Muscle of arm (tissue), 12 donors: ENCODE results near the gene CFAP157. TPM values are rescaled to one million over a fixed set of nuclear protein-coding genes. Genes with fewer than 3 reads are reported as not detected.
"Not testable (repeated sequence)": the region's sequence is repeated elsewhere in the genome, so short reads cannot be mapped to it uniquely, and the experiment has no call there.

ENCODE experiments used
- DNase-seq: peaks from one replicate; pipeline ENCODE4 v3.0.0-alpha.2; 2013
- polyA plus RNA-seq, 12 donors: library from polyadenylated mRNA; unstranded; fragments of 120-200 nt; gene quantifications; one replicate each; pipeline ENCODE4 v1.2.1, GENCODE V29; 2013; ENCODE audit not compliant: insufficient read length in 12 of 12

Gene CFAP157
- polyA plus RNA-seq, 12 donors: 0.84 to 1.7 (median 1.0) TPM; not detected in 2

DNA sequence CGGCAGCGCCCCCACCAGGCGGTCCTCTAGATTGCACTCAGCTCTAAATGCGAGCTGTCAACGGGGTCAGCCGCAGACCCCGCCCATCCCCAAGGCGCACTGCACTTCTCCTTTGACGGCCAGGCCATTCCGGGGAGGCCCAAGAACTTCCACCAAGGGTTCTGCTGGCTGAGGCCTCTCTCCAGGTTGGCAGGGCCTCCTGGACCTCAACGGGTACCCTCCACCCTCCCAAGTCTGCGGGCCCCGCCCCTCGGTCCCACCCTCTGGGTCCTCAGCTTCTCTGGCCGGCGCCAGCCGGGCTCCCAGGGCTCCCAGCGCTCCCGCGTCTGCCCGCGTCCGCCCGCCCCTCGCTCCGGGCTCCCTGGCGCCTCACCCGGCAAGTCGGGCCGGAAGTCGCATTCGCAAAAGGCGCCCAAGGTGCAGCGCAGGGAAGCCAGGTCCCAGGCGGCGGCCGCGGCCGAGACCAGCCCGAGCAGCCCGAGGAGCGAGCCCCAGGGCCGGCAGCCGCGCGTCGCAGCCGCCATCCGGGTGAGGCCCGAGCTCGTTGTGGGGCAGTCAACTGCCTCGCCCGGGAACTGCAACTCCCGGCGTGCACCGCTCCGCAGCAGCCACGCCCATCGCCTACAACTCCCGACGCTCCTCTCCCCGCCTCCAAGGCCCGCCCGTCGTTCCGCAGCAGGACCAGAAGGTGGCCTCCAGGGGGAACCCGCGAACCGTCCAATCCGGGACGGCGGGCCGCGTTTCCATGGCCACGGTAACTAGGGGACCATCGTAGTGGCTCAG, 28.1 kb downstream of the CFAP157 start, which contains the start of gene TOR2A:
TOR2A (minus strand) TSS at position 548 of the 783 bp plus-strand sequence; CDS start at position 524, 24 bp downstream.
- DNase-seq: peak; percentile 98

DNA sequence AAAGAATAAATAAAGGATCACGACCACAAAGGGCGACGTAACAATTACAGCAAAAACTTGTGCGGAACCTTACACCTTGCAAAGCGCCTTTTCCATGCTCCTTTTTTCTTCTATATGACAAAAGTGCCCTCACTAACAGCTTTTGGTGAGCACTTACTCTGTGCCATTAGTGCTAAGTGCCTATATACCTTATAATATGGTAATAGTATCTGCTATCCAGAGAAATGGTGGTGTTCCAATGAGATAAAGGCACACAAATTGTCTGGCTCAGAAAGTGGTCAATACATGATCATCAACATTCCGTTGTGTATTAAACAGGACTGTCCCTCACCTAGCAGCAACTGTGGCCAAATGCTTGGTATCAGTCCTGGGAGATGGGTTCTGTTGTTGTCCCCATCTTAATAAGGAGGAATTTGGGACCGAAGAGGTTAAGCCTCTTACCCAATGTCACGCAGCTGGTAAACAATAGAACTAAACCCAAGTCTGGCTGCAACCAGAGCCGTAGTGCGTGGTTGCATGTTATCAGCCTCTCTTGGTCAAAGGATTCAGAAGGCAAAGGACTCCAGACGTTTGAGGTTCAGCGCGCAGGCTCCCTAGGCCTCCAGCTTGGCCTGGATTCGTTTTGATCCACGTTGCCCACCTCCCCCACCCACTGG, 28.9 kb downstream of the CFAP157 start:
- DNase-seq: no peak

DNA sequence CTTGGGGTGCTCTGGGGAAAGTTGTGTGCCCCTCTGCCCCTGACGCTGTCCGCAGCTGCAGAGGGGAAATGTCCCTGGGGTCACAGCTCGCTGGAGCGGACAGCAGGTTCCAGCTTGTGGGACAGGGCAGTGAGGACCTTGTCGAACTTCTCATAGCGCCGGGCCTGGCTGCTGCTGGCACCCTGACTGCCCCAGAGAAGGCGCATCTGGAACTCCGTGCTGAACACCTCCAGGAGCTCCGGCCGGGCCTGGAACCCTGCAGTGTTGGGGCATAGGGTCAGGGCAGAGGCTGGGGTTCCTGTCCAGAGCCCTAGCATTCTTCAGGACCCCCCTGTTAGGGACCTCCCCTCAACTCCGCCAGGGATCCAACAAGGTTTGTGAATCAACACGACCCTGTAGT, 31.9 kb downstream of the CFAP157 start:
- no peak for DNase-seq

DNA sequence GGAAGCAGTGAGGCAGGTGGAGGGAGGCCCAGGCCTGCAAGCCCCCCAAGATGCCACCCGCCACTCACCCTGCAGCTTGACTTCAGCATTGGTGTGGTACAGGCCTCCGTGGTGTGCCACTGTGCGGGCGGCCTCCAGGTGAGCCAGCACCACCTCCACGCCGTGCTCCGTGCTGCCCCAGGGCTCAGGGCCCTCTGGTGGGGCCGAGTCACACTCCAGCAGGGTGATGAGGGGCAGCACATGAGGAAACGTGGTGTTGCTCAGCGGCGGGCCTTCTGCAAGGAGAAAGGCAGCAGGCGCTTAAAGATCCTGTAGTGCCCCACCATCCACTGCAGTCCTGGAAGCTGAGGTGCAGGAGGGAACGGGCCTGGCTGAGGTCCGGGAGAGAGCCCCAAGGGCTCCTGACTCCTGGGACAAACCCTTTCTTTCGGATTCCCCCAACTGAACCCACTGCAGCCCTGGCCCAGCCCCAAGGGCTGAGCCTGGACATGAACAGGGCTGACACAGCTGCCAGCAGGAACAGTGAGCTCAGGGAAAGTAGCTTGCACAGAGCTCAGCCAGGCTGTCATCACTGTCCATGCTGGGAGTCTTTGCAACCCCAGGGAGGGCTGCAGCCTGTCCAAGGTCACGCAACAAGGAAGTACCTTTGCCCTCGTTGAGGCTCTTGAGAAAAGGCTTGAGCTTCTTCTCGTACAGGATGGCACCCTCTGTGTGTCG, 33.0 kb downstream of the CFAP157 start:
- no peak for DNase-seq

DNA sequence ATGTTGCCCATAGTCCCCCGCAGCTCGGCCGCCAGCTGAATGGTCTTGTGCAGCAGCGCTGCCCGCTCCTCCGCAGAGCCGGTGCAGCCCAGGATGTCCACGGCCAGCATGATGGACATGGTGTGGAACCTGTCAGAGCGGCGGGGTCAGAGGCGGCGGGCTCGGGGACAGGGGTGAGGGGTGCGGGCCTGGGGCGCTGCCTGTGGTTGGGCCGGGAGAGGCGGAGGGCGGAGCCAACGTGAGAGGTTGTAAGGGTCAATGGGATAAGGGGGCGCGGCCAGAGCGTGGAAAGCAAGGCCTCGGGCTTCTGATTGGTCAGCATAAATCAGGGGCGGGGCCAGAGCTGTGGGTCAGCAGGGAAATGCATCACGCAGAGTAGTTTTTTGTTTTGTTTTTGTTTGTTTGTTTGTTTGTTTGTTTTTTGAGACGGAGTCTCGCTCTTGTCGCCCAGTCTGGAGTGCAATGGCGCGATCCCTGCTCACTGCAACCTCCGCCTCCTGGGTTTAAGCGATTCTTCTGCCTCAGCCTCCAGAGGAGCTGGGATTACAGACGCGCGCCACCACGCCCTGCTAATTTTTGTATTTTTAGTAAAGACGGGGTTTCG, 35.1 kb downstream of the CFAP157 start:
- DNase-seq: peak; percentile 43

DNA sequence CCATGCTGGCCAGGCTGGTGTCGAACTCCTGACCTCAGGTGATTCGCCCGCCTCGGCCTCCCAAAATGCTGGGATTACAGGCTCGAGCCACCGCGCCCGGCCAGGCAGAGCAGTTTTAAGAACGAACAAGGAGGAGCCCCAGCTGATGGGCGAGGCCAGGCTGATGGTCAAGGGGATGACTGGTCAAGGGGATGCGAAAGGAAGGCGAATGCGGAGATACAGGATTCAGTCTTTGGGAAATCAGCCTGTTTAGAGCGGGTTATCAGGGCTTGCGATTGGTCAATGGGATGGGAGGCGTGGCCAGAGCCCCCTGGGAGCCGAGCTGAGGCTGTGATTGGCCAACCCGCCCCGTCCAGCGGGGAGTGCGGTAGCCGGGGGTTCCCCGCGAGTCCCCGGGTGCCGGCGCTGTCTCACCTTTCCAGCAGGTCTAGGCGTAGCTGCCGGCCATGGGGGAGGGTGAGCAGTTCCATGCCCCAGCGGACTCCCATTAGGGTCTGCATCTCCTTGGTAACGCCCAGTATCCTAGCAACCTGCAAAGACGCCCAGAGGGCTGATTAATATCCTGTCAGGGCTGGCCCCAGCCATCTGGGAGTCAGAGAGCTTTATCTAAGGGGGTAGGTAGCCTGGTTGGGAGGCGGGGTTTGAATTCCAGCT, 35.8 kb downstream of the CFAP157 start:
- no peak for DNase-seq

DNA sequence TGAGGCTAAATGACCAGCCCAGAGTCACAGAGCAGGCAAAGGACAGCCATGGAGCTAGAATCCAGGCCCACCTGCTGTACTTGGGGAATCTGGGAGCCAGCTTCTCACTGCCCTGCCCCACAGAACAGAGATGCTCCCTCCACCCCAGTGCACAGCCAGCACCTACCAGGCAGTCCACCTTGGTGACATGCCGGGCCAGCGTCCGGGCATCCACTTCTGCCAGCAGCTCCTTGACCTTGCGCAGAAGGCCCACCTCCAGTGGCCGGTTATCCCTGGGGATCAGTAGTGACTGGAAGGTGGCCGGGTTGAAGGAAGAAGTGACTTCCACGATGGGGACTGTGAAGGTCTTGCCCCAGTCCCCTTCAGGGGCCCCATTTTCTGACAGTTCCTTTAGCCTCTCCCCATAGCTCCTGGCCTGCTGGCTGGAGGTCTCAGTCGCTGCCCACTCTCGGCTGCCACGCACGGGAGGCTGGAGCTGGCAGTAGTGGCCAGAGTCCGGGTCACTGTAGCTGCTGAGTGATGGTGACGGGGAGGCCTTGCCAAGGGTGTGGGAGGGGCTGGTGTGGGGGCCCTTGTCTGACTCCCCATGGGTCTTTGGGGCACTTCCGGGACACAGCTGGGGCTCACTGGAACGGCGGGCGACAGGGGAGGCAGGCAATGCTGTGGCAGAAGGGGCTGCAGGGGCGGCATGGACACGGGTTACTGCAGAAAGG, 37.8 kb downstream of the CFAP157 start:
- DNase-seq: no peak

DNA sequence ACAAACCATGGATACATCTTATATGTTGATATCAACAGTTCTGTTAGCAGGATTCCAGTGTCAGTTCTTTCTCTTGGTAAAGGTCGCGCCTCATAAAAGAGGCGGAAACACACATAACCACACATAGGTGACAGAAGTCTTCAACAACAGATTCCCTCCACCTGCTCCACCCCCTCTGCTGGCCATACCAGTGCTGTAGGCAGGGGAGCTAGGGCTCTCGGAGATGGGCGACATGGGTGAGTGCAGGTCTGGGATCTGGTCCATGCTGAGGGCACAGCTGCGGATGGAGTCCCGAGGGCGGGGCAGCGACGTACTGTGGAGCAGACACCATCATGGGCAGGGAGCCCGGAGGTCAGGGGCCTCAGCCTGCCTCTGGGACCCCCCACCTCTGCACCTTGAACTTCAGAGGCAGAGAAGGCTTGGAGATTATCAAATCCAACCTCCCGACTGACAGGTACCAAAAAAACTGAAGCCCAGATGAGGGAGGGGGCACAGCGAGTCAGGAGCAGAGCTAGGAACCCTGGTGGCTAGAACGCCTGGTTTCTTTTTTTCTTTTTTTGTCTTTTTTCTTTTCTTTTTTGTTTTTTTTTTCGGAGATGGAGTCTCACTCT, 40.3 kb downstream of the CFAP157 start:
- no peak for DNase-seq

DNA sequence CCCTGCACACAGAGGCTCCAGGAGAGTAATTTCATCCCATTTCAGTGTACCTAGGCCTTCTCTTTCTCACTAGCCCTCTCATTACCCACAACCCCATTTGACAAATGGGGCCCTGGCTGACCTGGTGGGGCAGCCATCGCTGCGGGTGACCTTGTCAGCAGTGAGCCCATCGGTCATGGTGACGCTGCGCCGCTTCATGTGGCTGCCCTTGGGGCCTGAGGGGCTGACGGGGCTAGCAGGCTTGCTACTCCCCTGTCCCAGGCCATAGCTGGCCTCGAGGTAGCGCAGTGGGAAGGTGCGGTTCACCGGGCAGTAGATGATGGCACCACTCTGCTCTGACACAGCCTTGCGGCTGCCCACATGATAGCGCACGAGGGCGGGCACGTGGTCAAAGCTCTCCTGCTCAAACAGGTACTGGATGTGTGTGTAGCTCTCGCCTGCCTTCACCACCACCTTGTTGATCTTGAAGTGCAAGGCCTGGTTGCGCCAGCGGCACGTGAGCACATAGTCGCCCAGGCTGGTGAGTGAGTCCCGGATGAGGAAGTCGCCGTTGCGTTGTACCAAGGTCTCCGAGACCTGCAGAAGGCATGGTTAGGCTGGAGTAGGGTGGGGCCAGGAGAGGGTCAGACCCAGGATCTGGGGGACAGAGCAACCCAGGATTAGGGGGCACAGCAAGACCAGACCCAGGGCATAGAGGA, 42.5 kb downstream of the CFAP157 start:
- no peak for DNase-seq

DNA sequence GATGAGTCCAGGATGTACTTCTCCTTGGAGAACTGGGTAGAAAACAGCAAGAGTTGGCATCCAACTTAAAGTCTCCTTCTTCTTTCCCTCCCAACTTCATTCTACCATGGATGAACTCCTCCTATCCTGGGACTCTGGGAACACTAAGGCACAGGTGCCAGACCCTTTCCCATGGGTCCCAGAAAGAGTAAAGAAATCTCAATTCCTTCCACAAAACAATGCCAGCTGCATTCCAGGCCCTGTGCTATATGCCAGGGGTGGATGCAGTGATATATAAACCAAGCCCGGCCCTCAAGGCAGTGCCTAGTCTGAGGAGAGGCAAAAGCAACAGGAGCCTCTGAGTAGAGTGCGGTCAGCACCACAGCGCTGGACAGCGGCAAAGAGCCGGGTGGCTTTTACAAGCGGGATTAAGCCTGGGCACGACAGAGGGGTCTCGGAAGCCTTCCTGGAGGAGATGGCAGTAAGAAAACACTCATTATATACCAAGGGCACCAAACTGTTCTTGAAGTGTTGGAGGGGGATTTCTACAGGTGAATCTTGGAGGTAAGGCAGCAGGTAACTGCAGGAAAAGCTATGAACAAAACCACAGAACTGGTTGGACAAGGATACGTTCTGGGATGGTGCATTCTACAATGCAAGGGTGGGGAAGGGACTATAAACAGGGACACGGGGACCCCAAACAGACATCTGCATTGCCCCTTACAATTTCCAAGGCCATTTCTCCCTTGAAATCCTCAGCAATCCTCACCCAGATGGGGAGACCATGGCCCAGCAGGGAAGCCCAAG, 44.7 kb downstream of the CFAP157 start:
- no peak for DNase-seq

DNA sequence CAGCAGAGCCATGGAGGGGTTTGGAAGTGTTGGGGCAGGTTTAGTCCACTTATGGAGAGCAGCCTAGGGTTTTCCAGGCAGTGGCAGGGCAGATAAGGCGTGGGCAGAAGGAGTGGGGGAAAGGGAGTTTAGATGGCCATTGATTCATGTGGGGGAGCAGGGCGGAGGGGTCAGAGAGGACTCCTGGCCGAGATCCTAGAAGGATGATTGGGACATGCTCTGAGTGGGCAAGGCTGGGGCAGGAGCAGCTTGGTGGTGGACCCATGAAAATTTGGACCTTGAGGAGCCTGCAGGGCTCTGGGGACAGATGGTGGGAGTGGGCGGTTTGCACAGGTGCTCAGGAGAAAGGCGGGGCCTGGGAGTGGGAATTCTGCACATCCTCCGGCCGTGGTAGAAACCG, 46.4 kb downstream of the CFAP157 start:
- no peak for DNase-seq

DNA sequence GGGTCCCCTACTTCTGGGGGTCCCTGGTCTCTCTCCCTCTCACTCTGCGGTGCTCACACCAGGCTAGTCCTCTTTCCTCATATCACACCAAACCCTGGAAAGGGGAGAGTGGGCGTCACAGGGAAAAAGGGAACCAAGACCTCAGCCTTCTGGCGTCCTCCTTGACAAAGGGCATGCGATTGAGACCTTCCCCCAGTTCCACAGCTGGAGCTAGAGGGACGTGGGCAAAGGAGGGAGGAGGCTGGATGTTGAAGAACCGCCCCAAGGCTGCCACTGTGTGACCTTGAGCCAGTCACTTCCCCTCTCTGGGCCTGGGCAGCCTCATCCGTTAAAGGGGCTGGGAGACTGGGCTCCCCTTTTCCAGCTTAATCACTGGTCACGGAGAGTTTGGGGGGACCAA, 46.8 kb downstream of the CFAP157 start:
- no peak for DNase-seq

DNA sequence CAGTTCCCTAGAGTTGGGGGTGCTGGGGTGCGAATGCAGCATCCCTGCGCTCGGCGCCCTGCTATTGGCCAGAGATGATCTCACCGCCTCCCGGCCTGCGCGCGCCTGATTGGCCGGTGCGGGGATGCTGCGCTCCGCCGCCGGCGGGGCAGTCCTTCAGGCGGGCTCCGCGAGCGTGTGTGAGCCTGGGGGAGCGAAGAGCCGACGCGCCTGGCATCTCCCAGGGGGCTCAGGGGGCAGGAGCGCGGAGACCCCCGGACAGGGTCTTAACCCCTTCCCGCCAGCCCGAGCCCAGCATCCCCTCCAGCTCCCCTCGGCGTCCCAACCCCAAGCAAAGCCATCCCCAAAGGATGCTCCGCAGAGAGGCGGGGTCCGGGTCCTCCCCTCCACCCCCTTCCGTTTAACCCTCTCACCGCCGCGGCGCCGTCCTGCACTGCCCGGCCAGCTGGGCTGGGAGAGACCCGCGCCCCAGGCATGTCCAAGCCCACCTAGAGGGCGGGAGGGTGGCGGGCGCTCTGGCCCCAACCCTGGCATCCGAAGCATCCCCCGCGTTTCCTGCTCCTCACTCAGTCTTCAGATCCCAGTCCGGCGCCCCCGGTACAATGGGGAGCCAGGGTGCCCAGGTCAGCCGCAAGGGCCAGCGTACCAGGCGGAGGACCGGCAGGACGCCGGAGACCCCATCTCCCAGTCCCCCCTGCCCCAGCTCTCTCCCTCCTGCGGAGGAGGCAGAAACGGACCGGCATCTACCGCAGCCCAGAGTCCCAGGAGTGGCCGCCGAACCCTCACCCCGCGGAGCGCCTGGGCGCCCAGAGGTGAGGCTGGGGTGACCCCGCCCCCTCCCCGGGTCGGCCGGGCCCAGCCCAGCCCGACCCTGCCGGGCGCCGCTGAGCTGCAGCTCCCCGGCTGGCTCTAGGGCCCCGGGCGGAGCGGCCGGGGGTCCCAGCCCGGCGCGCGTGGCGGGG, 47.6 kb downstream of the CFAP157 start:
- no peak for DNase-seq

DNA sequence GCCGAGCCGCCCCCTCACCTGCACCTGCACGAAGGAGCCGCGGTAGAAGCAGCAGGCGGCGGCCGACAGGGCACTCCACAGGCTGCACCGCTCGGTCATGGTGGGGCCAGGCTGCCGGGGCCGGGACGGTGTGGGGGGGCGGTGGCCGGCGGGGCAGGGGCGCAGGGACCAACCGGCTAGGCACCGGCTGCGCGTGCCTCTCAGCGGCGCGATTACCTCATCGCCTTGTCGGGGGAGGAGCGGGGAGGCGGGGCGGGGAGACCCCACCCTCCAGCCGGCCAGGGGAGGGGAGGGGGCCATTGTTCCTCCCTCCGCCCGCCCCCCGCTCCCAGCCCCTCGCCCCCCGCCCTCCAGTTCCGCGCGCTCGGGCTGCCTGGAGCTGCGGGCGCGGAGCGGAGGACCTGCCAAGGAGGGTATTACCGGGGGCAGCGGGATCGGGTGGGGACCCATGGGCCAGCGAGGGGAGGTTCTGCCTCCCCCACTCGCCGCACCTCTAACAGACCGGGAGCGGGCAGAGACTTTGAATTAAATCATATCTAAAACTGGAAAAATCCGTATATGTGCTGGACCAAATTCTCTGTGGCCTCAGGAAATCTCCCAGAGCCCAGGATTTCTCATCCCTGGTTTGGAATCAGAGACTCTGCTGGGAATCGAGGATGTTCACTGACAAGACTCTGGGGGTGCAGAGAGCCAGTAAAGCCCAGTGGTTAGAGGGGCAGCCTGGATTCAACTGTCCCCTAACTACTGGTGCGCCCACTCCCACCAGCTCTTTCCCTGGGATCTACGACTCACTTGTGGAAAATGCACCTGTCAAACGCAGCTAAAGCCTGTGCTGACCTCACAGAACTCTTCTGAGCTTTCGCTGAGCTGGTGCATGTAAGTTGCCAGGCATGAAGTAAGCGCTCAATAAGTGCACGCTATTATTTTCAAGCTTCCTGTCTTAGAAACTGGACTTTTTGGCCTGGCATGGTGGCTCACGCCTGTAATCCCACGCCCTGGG, 48.6 kb downstream of the CFAP157 start:
- no peak for DNase-seq

DNA sequence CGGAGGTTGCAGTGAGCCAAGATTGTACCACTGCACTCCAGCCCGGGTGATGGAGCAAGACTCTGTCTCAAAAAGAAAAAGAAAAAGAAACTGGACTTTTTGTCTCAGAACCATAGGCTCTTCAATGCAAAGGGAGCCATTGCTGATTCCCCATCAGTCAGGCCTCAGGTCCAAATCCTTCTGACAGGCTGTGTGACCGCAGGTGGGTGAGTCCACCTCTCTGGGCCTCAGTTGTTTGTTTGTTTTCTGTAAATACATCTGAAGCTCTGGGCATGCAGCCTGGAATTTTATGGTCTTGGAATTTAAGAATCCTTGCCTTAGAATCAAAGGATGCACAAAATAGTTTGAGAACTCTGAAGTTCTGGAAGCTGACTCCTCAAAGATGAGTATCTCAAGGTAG, 49.4 kb downstream of the CFAP157 start:
- no peak for DNase-seq

DNA sequence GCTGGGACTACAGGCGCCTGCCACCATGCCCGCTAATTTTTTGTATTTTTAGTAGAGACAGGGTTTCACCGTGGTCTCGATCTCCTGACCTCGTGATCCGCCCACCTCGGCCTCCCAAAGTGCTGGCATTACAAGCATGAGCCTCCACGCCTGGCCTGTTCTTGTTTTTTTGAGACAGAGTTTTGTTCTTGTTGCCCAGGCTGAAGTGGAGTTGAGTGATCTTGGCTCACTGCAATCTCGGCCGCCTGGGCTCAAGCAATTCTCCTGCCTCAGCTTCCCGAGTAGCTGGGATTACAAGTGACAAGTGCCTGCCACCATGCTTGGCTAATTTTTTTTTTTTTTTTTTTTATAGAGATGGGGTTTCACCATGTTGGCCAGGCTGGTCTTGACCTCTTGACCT, 50.0 kb downstream of the CFAP157 start:
- DNase-seq: not testable (repeated sequence)

DNA sequence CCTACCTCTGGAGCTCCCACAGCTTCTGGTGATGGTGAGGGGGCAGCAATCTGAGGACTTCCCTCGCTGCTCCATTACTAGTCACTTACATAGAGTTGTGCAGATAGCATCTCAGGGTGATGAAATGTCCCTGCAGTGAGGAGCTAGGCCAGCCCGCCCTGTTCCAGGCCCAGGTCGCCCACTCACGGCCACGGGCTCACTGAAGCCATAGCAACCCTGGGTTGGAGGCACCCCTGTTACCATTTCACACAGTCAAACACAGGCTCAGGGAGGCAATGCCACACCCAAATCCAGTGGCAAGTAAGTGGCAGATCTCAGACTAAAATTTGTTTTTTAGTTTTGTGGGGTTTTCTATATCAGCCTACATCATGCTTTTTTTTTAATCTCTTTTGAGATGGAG, 52.1 kb downstream of the CFAP157 start:
- no peak for DNase-seq
